Liver (tissue), 9 donors: ENCODE results near the gene VIPR2. TPM values are rescaled to one million over a fixed set of nuclear protein-coding genes. Genes with fewer than 3 reads are reported as not detected.
A peak's percentile ranks its signal among the peaks of the same experiment; 100 is the strongest.

ENCODE experiments used
- DNase-seq: peaks from one replicate; pipeline ENCODE4 v3.0.0-alpha.2; 2017; ENCODE audit warnings: low spot score
- H3K27ac ChIP-seq, 2 donors: one replicate each; pipeline ENCODE4 v1.7.0; 2013; ENCODE audit warnings: inconsistent platforms in 2 of 2, low read length in 2 of 2, control low read depth in 1 of 2, low read depth in 1 of 2, mild to moderate bottlenecking in 1 of 2
- H3K27me3 ChIP-seq, 4 donors: one replicate each; pipeline versions ENCODE4 v1.6.1 to v1.7.0; 2013; ENCODE audit warnings: low read length in 3 of 4, inconsistent platforms in 1 of 4, mild to moderate bottlenecking in 1 of 4, moderate library complexity in 1 of 4; ENCODE audit not compliant: control insufficient read depth in 4 of 4, insufficient read depth in 4 of 4
- H3K36me3 ChIP-seq, 4 donors: one replicate each; pipeline versions ENCODE4 v1.6.1 to v1.7.0; 2013; ENCODE audit warnings: low read length in 3 of 4, mild to moderate bottlenecking in 3 of 4, low read depth in 1 of 4, moderate library complexity in 1 of 4; ENCODE audit not compliant: control insufficient read depth in 4 of 4, insufficient read depth in 3 of 4
- H3K4me1 ChIP-seq, 4 donors: one replicate each; pipeline versions ENCODE4 v1.6.1 to v1.7.0; 2013; ENCODE audit warnings: low read length in 3 of 4, mild to moderate bottlenecking in 3 of 4, moderate library complexity in 1 of 4; ENCODE audit not compliant: control insufficient read depth in 4 of 4, insufficient read depth in 4 of 4
- H3K4me3 ChIP-seq, 3 donors: one replicate each; pipeline versions ENCODE4 v1.6.1 to v1.7.0; 2013; ENCODE audit warnings: low read length in 3 of 3, control low read depth in 1 of 3, low read depth in 1 of 3, mild to moderate bottlenecking in 1 of 3
- H3K9ac ChIP-seq, 2 donors: one replicate each; pipeline ENCODE4 v1.7.0; 2013; ENCODE audit warnings: low read length in 2 of 2, mild to moderate bottlenecking in 2 of 2, moderate library complexity in 2 of 2, control low read depth in 1 of 2, low read depth in 1 of 2
- H3K9me3 ChIP-seq, 4 donors: one replicate each; pipeline versions ENCODE4 v1.6.1 to v1.7.0; 2013; ENCODE audit warnings: low read length in 3 of 4; ENCODE audit not compliant: control insufficient read depth in 4 of 4
- ATF3 ChIP-seq: IDR thresholded peaks from 2 replicates; pipeline ENCODE4 v1.6.1; 2016; ENCODE audit warnings: antibody characterized with exemption
- CTCF ChIP-seq: fragments of 150-350 bp; IDR thresholded peaks from 2 replicates; pipeline ENCODE4 v1.5.1; 2017; ENCODE audit warnings: improper control_type of control experiment, low read depth, low read length; ENCODE audit not compliant: missing input control
- EGR1 ChIP-seq, 2 donors: IDR thresholded peaks; 2 replicates each; pipeline ENCODE4 v1.6.1; 2016 to 2018; ENCODE audit warnings: antibody characterized with exemption in 2 of 2, low read depth in 2 of 2
- FOXA1 ChIP-seq: IDR thresholded peaks from 2 replicates; pipeline ENCODE4 v1.6.1; 2016; ENCODE audit warnings: antibody characterized with exemption
- FOXA2 ChIP-seq: IDR thresholded peaks from 2 replicates; pipeline ENCODE4 v1.6.1; 2016; ENCODE audit warnings: antibody characterized with exemption
- HNF4A ChIP-seq, 2 donors: conservative IDR thresholded peaks; 2 replicates each; pipeline ENCODE4 v1.6.1; 2016; ENCODE audit warnings: antibody characterized with exemption in 2 of 2, mild to moderate bottlenecking in 2 of 2
- HNF4G ChIP-seq: IDR thresholded peaks from 2 replicates; pipeline ENCODE4 v1.6.1; 2016; ENCODE audit warnings: antibody characterized with exemption
- JUND ChIP-seq, 2 donors: IDR thresholded peaks; 2 replicates each; pipeline ENCODE4 v1.6.1; 2016; ENCODE audit warnings: antibody characterized with exemption in 2 of 2
- MAX ChIP-seq: IDR thresholded peaks from 2 replicates; pipeline ENCODE4 v1.6.1; 2016; ENCODE audit warnings: antibody characterized with exemption
- NR2F2 ChIP-seq: IDR thresholded peaks from 2 replicates; pipeline ENCODE4 v1.6.1; 2016; ENCODE audit warnings: antibody characterized with exemption
- RAD21 ChIP-seq, 2 donors: IDR thresholded peaks; 2 replicates each; pipeline ENCODE4 v1.6.1; 2016; ENCODE audit warnings: antibody characterized with exemption in 2 of 2, mild to moderate bottlenecking in 2 of 2
- REST ChIP-seq: IDR thresholded peaks from 2 replicates; pipeline ENCODE4 v1.6.1; 2016; ENCODE audit warnings: antibody characterized with exemption, mild to moderate bottlenecking
- RXRA ChIP-seq, 2 donors: IDR thresholded peaks; 2 replicates each; pipeline ENCODE4 v1.6.1; 2017 to 2018; ENCODE audit warnings: antibody characterized with exemption in 2 of 2, mild to moderate bottlenecking in 1 of 2
- SP1 ChIP-seq: IDR thresholded peaks from 2 replicates; pipeline ENCODE4 v1.6.1; 2018; ENCODE audit warnings: antibody characterized with exemption, mild to moderate bottlenecking
- TAF1 ChIP-seq: conservative IDR thresholded peaks from 2 replicates; pipeline ENCODE4 v1.6.1; 2016; ENCODE audit warnings: antibody characterized with exemption, mild to moderate bottlenecking
- YY1 ChIP-seq: IDR thresholded peaks from 2 replicates; pipeline ENCODE4 v1.6.1; 2016; ENCODE audit warnings: antibody characterized with exemption, mild to moderate bottlenecking
- ZBTB33 ChIP-seq: IDR thresholded peaks from 2 replicates; pipeline ENCODE4 v1.6.1; 2016; ENCODE audit warnings: antibody characterized with exemption
- WGBS: extraction: QIAGEN DNeasy Blood & Tissue Kit; methylation state at CpG from one replicate; pipeline ENCODE4 v1.1.7; 2013; 5-methylcytosine and 5-hydroxymethylcytosine counted together
- polyA plus RNA-seq, 2 donors: library from polyadenylated mRNA; stranded (reverse) in 1 of 2; unstranded in 1 of 2; fragments of 200-250 nt in 1 of 2; fragments of >200 nt in 1 of 2; fragmentation: Nextera tagmentation in 1 of 2; extraction: Ambion mirVana in 1 of 2; gene quantifications; one replicate each; pipeline versions ENCODE4 v1.2.1 to v1.2.3, GENCODE V29; 2013 to 2015
- total RNA-seq, 2 donors: library from RNA; depleted of rRNA; stranded (reverse); fragments of >200 nt; gene quantifications; one replicate each; pipeline ENCODE4 v1.2.3, GENCODE V29; 2014
- donor health status: healthy.
- donor health status: healthy.
- donor health status: healthy.
- donor health status: healthy.
- donor health status: healthy.

VIPR2 gene
- total and polyA plus RNA-seq, 4 donors = 0.05 to 0.17 (median 0.10) TPM; not detected in 1

GRCh38 chr7:159034988-159035387 is 109.7 kb downstream of the VIPR2 start (continued):
- TF ChIP-seq SP1 = no peak

- H3K4me1 ChIP-seq = peaks cover 0 to 8% (median 5%) of the 10 kb centered on the region in 4 donors
- no peak overlapping the region for H3K4me3 ChIP-seq
- DNase-seq = no peak
- H3K27ac ChIP-seq = no peak overlapping the region
- WGBS = 82% methylated on average over 10 of the region's 10 CpGs
- no peaks in the 10 kb centered on the region for H3K9me3 ChIP-seq
- no peaks in the 10 kb centered on the region for H3K36me3 ChIP-seq
- no peak for TF ChIP-seq JUND (IDR thresholded peaks at IDR 0.05)
- no peak for TF ChIP-seq TAF1
- TF ChIP-seq MAX = no peak
- TF ChIP-seq REST = no peak
- TF ChIP-seq FOXA2 = no peak
- no peak for TF ChIP-seq RAD21 (IDR thresholded peaks at IDR 0.05)
- no peak for TF ChIP-seq HNF4G
- no peak for TF ChIP-seq ATF3
- no peak for TF ChIP-seq ZBTB33
- no peak for TF ChIP-seq YY1
- TF ChIP-seq SP1 = no peak
- no peaks in the 10 kb centered on the region for H3K27me3 ChIP-seq
- H3K9ac ChIP-seq = no peak overlapping the region
These were observed 110.3 kb downstream of the VIPR2 start for GRCh38 chr7:159034394-159034793.

- H3K9me3 ChIP-seq = no peaks in the 10 kb centered on the region
- no peak overlapping the region for H3K9ac ChIP-seq
- 83% methylated on average over 16 of the region's 16 CpGs for WGBS
- no peaks in the 10 kb centered on the region for H3K36me3 ChIP-seq
- TF ChIP-seq ZBTB33 (no peak), RAD21 (IDR thresholded peaks at IDR 0.05) (no peak), RXRA (IDR thresholded peaks at IDR 0.05) (no peak), TAF1 (no peak), FOXA2 (no peak), SP1 (no peak), NR2F2 (no peak), FOXA1 (no peak), EGR1 (IDR thresholded peaks at IDR 0.05; ENCODE audit: low read depth in 2 of 2) (no peak), YY1 (no peak), ATF3 (no peak), HNF4G (no peak), HNF4A (conservative IDR thresholded peaks at IDR 0.05) (no peak), MAX (no peak), CTCF (no peak), JUND (IDR thresholded peaks at IDR 0.05) (no peak)
- no peaks in the 10 kb centered on the region for H3K27me3 ChIP-seq
- H3K27ac ChIP-seq = no peak overlapping the region
- no peak overlapping the region for H3K4me3 ChIP-seq
- H3K4me1 ChIP-seq = peaks cover 0 to 8% (median 5%) of the 10 kb centered on the region in 4 donors
- DNase-seq = peak; percentile 14
These were observed 110.7 kb downstream of the VIPR2 start for GRCh38 chr7:159033956-159034355.
